Upper lobe of left lung (tissue), 6 donors: ENCODE measurements around the gene ADAMTS14. TPM values are rescaled to one million over a fixed set of nuclear protein-coding genes. Genes with fewer than 3 reads are reported as not detected.

Experiments used
- ATAC-seq, 2 donors: fragments of 200-7000 bp; cut with Tn5 transposase; one replicate each; pipeline ENCODE4 v1.9.1; 2022; ENCODE audit warnings: mild to moderate bottlenecking in 2 of 2, moderate library complexity in 2 of 2; ENCODE audit not compliant: low FRiP score in 2 of 2
- DNase-seq, 2 donors: peaks; one replicate each; pipeline ENCODE4 v3.0.0-alpha.2; 2019 to 2020
- H3K27ac ChIP-seq, 4 donors: fragments of 200-600 bp; sonication (generic); one replicate each; pipeline ENCODE4 v1.5.1; 2016 to 2019
- H3K27me3 ChIP-seq, 4 donors: fragments of 200-600 bp; sonication (generic); one replicate each; pipeline ENCODE4 v1.5.1; 2017 to 2019
- H3K36me3 ChIP-seq, 4 donors: fragments of 200-600 bp; sonication (generic); one replicate each; pipeline ENCODE4 v1.5.1; 2016 to 2019
- H3K4me1 ChIP-seq, 4 donors: fragments of 200-600 bp; sonication (generic); one replicate each; pipeline ENCODE4 v1.5.1; 2018 to 2019
- H3K4me3 ChIP-seq, 4 donors: fragments of 200-600 bp; sonication (generic); one replicate each; pipeline ENCODE4 v1.5.1; 2017 to 2019; ENCODE audit warnings: mild to moderate bottlenecking in 2 of 4, moderate library complexity in 1 of 4
- H3K9me3 ChIP-seq, 4 donors: fragments of 200-600 bp; sonication (generic); one replicate each; pipeline ENCODE4 v1.5.1; 2018 to 2019
- CTCF ChIP-seq, 6 experiments: fragments of 450-650 bp in 4 of 6; fragments of 200-600 bp in 2 of 6; sonication (generic) in 2 of 6; IDR thresholded peaks; one replicate each; pipeline ENCODE4 v1.5.1; 2016 to 2019; ENCODE audit warnings: antibody characterized with exemption in 6 of 6
- EP300 ChIP-seq, 4 donors: sonication (generic); formaldehyde crosslinking; IDR thresholded peaks; one replicate each; pipeline ENCODE4 v1.5.1; 2017; ENCODE audit warnings: antibody characterized with exemption in 4 of 4, control low read depth in 2 of 4
- POLR2A ChIP-seq, 4 donors: fragments of 450-650 bp; IDR thresholded peaks; one replicate each; pipeline ENCODE4 v1.5.1; 2016 to 2017; ENCODE audit warnings: antibody characterized with exemption in 4 of 4, mild to moderate bottlenecking in 2 of 4
- POLR2AphosphoS5 ChIP-seq, 2 donors: sonication (generic); formaldehyde crosslinking; IDR thresholded peaks; one replicate each; pipeline ENCODE4 v1.5.1; 2017; ENCODE audit warnings: antibody characterized with exemption in 2 of 2
- WGBS, 2 donors: methylation state at CpG; one replicate each; pipeline ENCODE4 v1.1.5; 2017 to 2018; 5-methylcytosine and 5-hydroxymethylcytosine counted together
- total RNA-seq, 6 donors: library from RNA; depleted of rRNA in 4 of 6; stranded (reverse); fragments of >200 nt in 4 of 6; gene quantifications; one replicate each; pipeline versions ENCODE4 v1.1.0 to v1.2.1, GENCODE V29; 2016 to 2021
- donor health status: DM: no; HTN: no; CAD: no; lungs with moderate emphysema.
- donor health status: DM: no; HTN: yes; CAD: no; lungs with severe emphysema.

Gene ADAMTS14
- total RNA-seq, 6 donors from 2014 or later = 0.15 to 3.1 (median 0.45) TPM

GRCh38 chr10:70678757-70679489 lies 6.6 kb downstream of the ADAMTS14 start:
- no peak for DNase-seq
- ATAC-seq = no peak
- TF ChIP-seq EP300 (IDR thresholded peaks at IDR 0.05) (no peak), POLR2A (IDR thresholded peaks at IDR 0.05) (no peak), POLR2AphosphoS5 (IDR thresholded peaks at IDR 0.05) (no peak), CTCF (IDR thresholded peaks at IDR 0.05) (no peak)

GRCh38 chr10:70679498-70679897 lies 7.2 kb downstream of the ADAMTS14 start:
- no peaks in the 10 kb centered on the region for H3K27me3 ChIP-seq
- H3K4me1 ChIP-seq = no peaks in the 10 kb centered on the region
- no peaks in the 10 kb centered on the region for H3K36me3 ChIP-seq
- DNase-seq (no peak), ATAC-seq (peak in 1 of 2 donors; percentile 84)
- H3K9me3 ChIP-seq = no peaks in the 10 kb centered on the region
- TF ChIP-seq CTCF (IDR thresholded peaks at IDR 0.05) = no peak
- no peak for TF ChIP-seq POLR2AphosphoS5 (IDR thresholded peaks at IDR 0.05)
- no peak for TF ChIP-seq EP300 (IDR thresholded peaks at IDR 0.05)
- no peak for TF ChIP-seq POLR2A (IDR thresholded peaks at IDR 0.05)
- 90 to 100% methylated on average over 2 to 10 of the region's 10 CpGs for WGBS, 2 donors
- H3K4me3 ChIP-seq = no peak overlapping the region
- H3K27ac ChIP-seq = no peak overlapping the region

More at GRCh38 chr10:70678757-70679489, 6.6 kb downstream of the ADAMTS14 start:
- Histone ChIP-seq H3K4me3 (no peak overlapping the region), H3K36me3 (no peaks in the 10 kb centered on the region), H3K27me3 (no peaks in the 10 kb centered on the region), H3K4me1 (no peaks in the 10 kb centered on the region), H3K27ac (no peak overlapping the region), H3K9me3 (no peaks in the 10 kb centered on the region)
- 82 to 83% methylated on average over 1 to 3 of the region's 3 CpGs for WGBS, 2 donors

GRCh38 chr10:70680899-70681730 lies 8.8 kb downstream of the ADAMTS14 start:
- no peaks in the 10 kb centered on the region for H3K36me3 ChIP-seq
- ATAC-seq (no peak), DNase-seq (no peak)
- no peaks in the 10 kb centered on the region for H3K4me1 ChIP-seq
- TF ChIP-seq POLR2AphosphoS5 (IDR thresholded peaks at IDR 0.05) = no peak
- no peak for TF ChIP-seq EP300 (IDR thresholded peaks at IDR 0.05)
- TF ChIP-seq CTCF (IDR thresholded peaks at IDR 0.05) = no peak
- TF ChIP-seq POLR2A (IDR thresholded peaks at IDR 0.05) = no peak
- no peaks in the 10 kb centered on the region for H3K27me3 ChIP-seq
- no peak overlapping the region for H3K27ac ChIP-seq
- no peaks in the 10 kb centered on the region for H3K9me3 ChIP-seq
- WGBS, 2 donors = 68 to 79% methylated on average over 6 to 11 of the region's 11 CpGs
- H3K4me3 ChIP-seq = no peak overlapping the region

- TF ChIP-seq POLR2AphosphoS5 (IDR thresholded peaks at IDR 0.05) (no peak), POLR2A (IDR thresholded peaks at IDR 0.05) (no peak), CTCF (IDR thresholded peaks at IDR 0.05) (no peak), EP300 (IDR thresholded peaks at IDR 0.05) (no peak)
- Histone ChIP-seq H3K4me1 (no peaks in the 10 kb centered on the region), H3K27me3 (no peaks in the 10 kb centered on the region), H3K4me3 (no peak overlapping the region), H3K36me3 (no peaks in the 10 kb centered on the region), H3K9me3 (no peaks in the 10 kb centered on the region), H3K27ac (no peak overlapping the region)
- 66 to 82% methylated on average over 2 of the region's 2 CpGs for WGBS, 2 donors
- ATAC-seq = no peak
- DNase-seq = no peak
Observed at GRCh38 chr10:70681731-70682005, 9.4 kb downstream of the ADAMTS14 start.
